GM12801 (cell line): ENCODE data around the gene NIF3L1.

ENCODE experiments used
- CTCF ChIP-seq: IDR thresholded peaks from one replicate; pipeline ENCODE4 v1.5.1; 2011; ENCODE audit warnings: control low read depth; ENCODE audit not compliant: insufficient read length; ENCODE audit errors: extremely low read depth

The NIF3L1 gene, protein sequence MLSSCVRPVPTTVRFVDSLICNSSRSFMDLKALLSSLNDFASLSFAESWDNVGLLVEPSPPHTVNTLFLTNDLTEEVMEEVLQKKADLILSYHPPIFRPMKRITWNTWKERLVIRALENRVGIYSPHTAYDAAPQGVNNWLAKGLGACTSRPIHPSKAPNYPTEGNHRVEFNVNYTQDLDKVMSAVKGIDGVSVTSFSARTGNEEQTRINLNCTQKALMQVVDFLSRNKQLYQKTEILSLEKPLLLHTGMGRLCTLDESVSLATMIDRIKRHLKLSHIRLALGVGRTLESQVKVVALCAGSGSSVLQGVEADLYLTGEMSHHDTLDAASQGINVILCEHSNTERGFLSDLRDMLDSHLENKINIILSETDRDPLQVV

GRCh38 chr2:200888704-200889625 is at the start of gene NIF3L1, which contains the start of gene PPIL3:
Gene NIF3L1, plus strand, starts transcription at chr2:200889371. Its CDS starts 2,573 bp downstream, at chr2:200891944.
Gene PPIL3, minus strand, starts transcription at chr2:200889077. Its CDS starts 1,462 bp downstream, at chr2:200887615.
- no peak for TF ChIP-seq CTCF

DNA sequence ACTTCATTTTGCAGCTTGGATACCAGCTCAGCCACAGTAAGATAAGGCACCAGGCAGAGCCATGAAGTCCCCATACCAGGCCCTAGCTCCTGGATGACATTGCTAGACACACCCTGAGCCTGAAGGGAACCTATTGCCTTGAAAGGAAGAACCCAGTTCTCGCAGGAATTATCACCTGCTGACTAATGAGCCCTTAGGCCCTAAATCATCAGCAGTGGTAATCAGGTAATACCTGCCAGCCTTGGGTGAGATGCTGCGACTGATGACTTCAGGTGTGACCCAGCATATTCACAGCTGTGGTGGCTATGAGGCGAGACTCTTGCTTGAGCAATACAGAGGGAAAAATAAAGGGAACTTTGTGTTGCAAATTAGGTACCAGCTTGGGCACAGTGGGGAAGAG is 49.7 kb upstream of the NIF3L1 start:
- no peak for TF ChIP-seq CTCF

- no peak for TF ChIP-seq CTCF
Observed at GRCh38 chr2:200843993-200844948, 44.9 kb upstream of the NIF3L1 start.

DNA sequence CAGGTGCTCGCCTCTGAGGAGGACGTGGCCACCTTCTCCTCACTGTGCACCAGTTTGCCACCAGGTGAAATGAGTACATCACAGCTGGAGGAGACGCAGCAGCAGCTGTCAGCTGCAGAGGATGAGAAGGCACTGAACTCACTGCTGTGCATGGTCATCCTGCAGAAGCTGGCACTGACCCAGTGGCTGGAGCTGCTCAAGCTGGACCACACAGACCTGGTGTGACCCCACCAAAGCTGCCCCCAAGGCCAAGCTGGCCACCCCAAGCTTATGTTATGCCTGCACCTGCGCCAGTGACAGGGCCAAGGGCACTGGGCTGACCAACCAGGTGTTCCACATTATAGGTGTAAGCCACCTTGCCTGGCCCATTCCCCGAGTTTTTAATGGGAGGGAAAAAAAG is 44.0 kb upstream of the NIF3L1 start:
- TF ChIP-seq CTCF, result no peak

- TF ChIP-seq CTCF, result no peak
Observed at GRCh38 chr2:200845669-200846325, 43.4 kb upstream of the NIF3L1 start.

- no peak for TF ChIP-seq CTCF
Observed at GRCh38 chr2:200847269-200847668, 41.9 kb upstream of the NIF3L1 start.
